Panc1 (cell line): ENCODE results near the gene INHBB. TPM values are rescaled to one million over a fixed set of nuclear protein-coding genes. Genes with fewer than 3 reads are reported as not detected.

Experiments
- ATAC-seq: fragments of 200-7000 bp; cut with Tn5 transposase; 2 replicates; pipeline ENCODE4 v1.9.1; 2020; ENCODE audit warnings: mild to moderate bottlenecking, moderate library complexity
- BruUV-seq: library from RNA; stranded (reverse); fragments of 400-500 nt; replicated peaks from 2 replicates; lab custom pipeline; 2021; lab: Mats Ljungman, UMichigan
- CTCF ChIA-PET: fragments of 300-600 bp; sonication (Branson Sonifier 250); formaldehyde crosslinking; loops from one replicate; lab custom pipeline; 2022; ENCODE audit warnings: antibody characterized with exemption; lab: Charles Lee
- POLR2A ChIA-PET: fragments of 300-600 bp; sonication (Branson Sonifier 250); formaldehyde crosslinking; loops from one replicate; lab custom pipeline; 2022; ENCODE audit warnings: antibody characterized with exemption; lab: Charles Lee
- DNase-seq: peaks from one replicate; pipeline ENCODE4 v3.0.0-alpha.2; 2010; ENCODE audit warnings: low read depth, low spot score
- H3K27ac ChIP-seq: 2 replicates; pipeline ENCODE4 v1.5.1; 2011; ENCODE audit warnings: mild to moderate bottlenecking, low read length, inconsistent platforms
- H3K27me3 ChIP-seq: fragments of 200-500 bp; sonication (Bioruptor generic); 2 replicates; pipeline ENCODE4 v1.6.0; 2014; ENCODE audit warnings: low read length, inconsistent platforms; ENCODE audit not compliant: control insufficient read depth, insufficient read depth
- H3K36me3 ChIP-seq: fragments of 200-500 bp; sonication (Bioruptor generic); 2 replicates; pipeline ENCODE4 v1.5.1; 2014; ENCODE audit warnings: inconsistent platforms, mild to moderate bottlenecking, low read length, moderate library complexity; ENCODE audit not compliant: control insufficient read depth, insufficient read depth
- H3K4me1 ChIP-seq: 2 replicates; pipeline ENCODE4 v1.5.1; 2011; ENCODE audit warnings: inconsistent platforms, mild to moderate bottlenecking, low read length, moderate library complexity; ENCODE audit not compliant: control insufficient read depth, insufficient read depth
- H3K4me3 ChIP-seq, 2 experiments: 2 replicates each; pipeline ENCODE4 v1.5.1; 2011 to 2012; ENCODE audit warnings: low read depth in 2 of 2, low read length in 2 of 2, mild to moderate bottlenecking in 2 of 2, inconsistent platforms in 1 of 2, moderate library complexity in 1 of 2
- H3K9me3 ChIP-seq: fragments of 200-500 bp; sonication (Bioruptor generic); 2 replicates; pipeline ENCODE4 v1.5.1; 2014; ENCODE audit warnings: low read depth, mild to moderate bottlenecking, inconsistent platforms, low read length, moderate library complexity; ENCODE audit not compliant: control insufficient read depth, insufficient read depth
- CTCF ChIP-seq: fragments of 450-650 bp; IDR thresholded peaks from 2 replicates; pipeline ENCODE4 v1.5.1; 2017; ENCODE audit warnings: mild to moderate bottlenecking
- POLR2AphosphoS5 ChIP-seq: IDR thresholded peaks from 2 replicates; pipeline ENCODE4 v1.6.1; 2012; ENCODE audit warnings: mild to moderate bottlenecking, low read depth, low read length, moderate library complexity
- REST ChIP-seq, 2 experiments: IDR thresholded peaks; 2 replicates each; pipeline ENCODE4 v1.6.1; 2011 to 2012; ENCODE audit warnings: low read depth in 2 of 2, control low read depth in 1 of 2, low read length in 1 of 2, mild to moderate bottlenecking in 1 of 2, moderate library complexity in 1 of 2; ENCODE audit not compliant: insufficient read depth in 1 of 2
- SIN3A ChIP-seq: IDR thresholded peaks from 2 replicates; pipeline ENCODE4 v1.6.1; 2012; ENCODE audit warnings: low read depth, mild to moderate bottlenecking, low read length, moderate library complexity, borderline replicate concordance; ENCODE audit not compliant: insufficient read depth
- TCF7L2 ChIP-seq: IDR thresholded peaks from 2 replicates; pipeline ENCODE4 v1.6.1; 2011; ENCODE audit warnings: mild to moderate bottlenecking, low read depth, low read length, inconsistent platforms
- in situ Hi-C: cut with HindIII; loops from 2 replicates; pipeline ENCODE4 v1.10.0; 2016; ENCODE audit warnings: low sequenced_read_pairs, low pct_unique_long_range_greater_than_20kb
- intact Hi-C: fragments of 100-400 bp; cut with micrococcal nuclease; formaldehyde crosslinking; loops from one replicate; pipeline ENCODE4 v1.10.0; 2022; ENCODE audit not compliant: unreplicated experiment
- total RNA-seq: library from RNA; stranded (reverse); gene quantifications from one replicate; pipeline ENCODE4 v1.2.1, GENCODE V29; 2021; ENCODE audit not compliant: unreplicated experiment

The INHBB gene
- total RNA-seq, 1 experiment from 2014 or later, result 38.2 TPM

GRCh38 chr2:120399889-120400240, 53.9 kb downstream of the INHBB start:
- no TSS peak for BruUV-seq
- POLR2A ChIA-PET, result interaction anchor here (0.7 kb wide), 1 partner anchor 681 kb away, joined by 3 read pairs; no protein-coding TSS in a partner anchor
- CTCF ChIA-PET, result no interaction called here
- Histone ChIP-seq H3K36me3 (no peaks in the 10 kb centered on the region), H3K4me3 (no peak overlapping the region), H3K27ac (peak overlapping the region; percentile 92), H3K9me3 (no peaks in the 10 kb centered on the region), H3K27me3 (no peaks in the 10 kb centered on the region), H3K4me1 (peaks cover 57% of the 10 kb centered on the region)
- DNase-seq (no peak), ATAC-seq (no peak)
- in situ Hi-C loops (no loop called here), intact Hi-C loops (no loop called here)
- TF ChIP-seq CTCF, result no peak
- TF ChIP-seq TCF7L2, result no peak
- no peak for TF ChIP-seq POLR2AphosphoS5

GRCh38 chr2:120400551-120400950, 54.6 kb downstream of the INHBB start:
- Histone ChIP-seq H3K9me3 (no peaks in the 10 kb centered on the region), H3K36me3 (no peaks in the 10 kb centered on the region), H3K4me1 (peaks cover 54% of the 10 kb centered on the region), H3K27me3 (no peaks in the 10 kb centered on the region), H3K27ac (peak overlapping the region; percentile 92), H3K4me3 (no peak overlapping the region)
- BruUV-seq, result no TSS peak
- no peak for ATAC-seq
- in situ Hi-C loops, result no loop called here
- TF ChIP-seq REST (IDR thresholded peaks at IDR 0.05; ENCODE audit: insufficient read depth in 1 of 2, low read depth in 2 of 2, low read length in 1 of 2) (no peak), TCF7L2 (no peak), SIN3A (no peak), POLR2AphosphoS5 (no peak), CTCF (no peak)
- ChIA-PET CTCF (no interaction called here), POLR2A (interaction anchor here (0.6 to 0.7 kb wide), 2 partner anchors 36 to 680 kb away, joined by 3 read pairs; no protein-coding TSS in a partner anchor)
- no peak for DNase-seq
- intact Hi-C loops, result no loop called here

Other genes starting within 250 kb of the INHBB start
- gene TMEM185B, start 122.7 kb upstream of the INHBB start, total RNA-seq, result 54.6 TPM
- gene RALB, start 93.3 kb upstream of the INHBB start, total RNA-seq, result 47.8 TPM